ENCODE measurements around the gene PER1. TPM values are rescaled to one million over a fixed set of nuclear protein-coding genes. Genes with fewer than 3 reads are reported as not detected.

Gene PER1
- total and polyA plus RNA-seq, 2 of the 13 experiments (the other 11 are each of a cell fraction or from before 2014, with no cell fraction given), result 2.6 to 3.6 TPM

- TF ChIP-seq SKIL (CRISPR knock-in tag; IDR thresholded peaks at IDR 0.05; ENCODE audit: borderline replicate concordance) (no peak), ZBTB20 (CRISPR knock-in tag; IDR thresholded peaks at IDR 0.05; ENCODE audit: borderline replicate concordance, low read depth) (no peak), ZNF337 (CRISPR knock-in tag; IDR thresholded peaks at IDR 0.05; ENCODE audit: borderline replicate concordance, low read depth) (no peak), TEAD3 (CRISPR knock-in tag; optimal IDR thresholded peaks at IDR 0.05; ENCODE audit: borderline replicate concordance) (no peak), MTF2 (CRISPR knock-in tag; IDR thresholded peaks at IDR 0.05; ENCODE audit: borderline replicate concordance) (no peak), KAT7 (CRISPR knock-in tag; IDR thresholded peaks at IDR 0.05; ENCODE audit: borderline replicate concordance) (no peak), ZNF207 (IDR thresholded peaks at IDR 0.05; ENCODE audit: borderline replicate concordance) (no peak), NFE2 (CRISPR knock-in tag; IDR thresholded peaks at IDR 0.05) (no peak), ZBTB37 (CRISPR knock-in tag; IDR thresholded peaks at IDR 0.05) (no peak), POLR2G (IDR thresholded peaks at IDR 0.05; ENCODE audit: low read depth, low read length) (peak; percentile 53; the same call in 1 of the 2 replicates), ZNF614 (CRISPR knock-in tag; IDR thresholded peaks at IDR 0.05; ENCODE audit: borderline replicate concordance) (no peak), GABPA (IDR thresholded peaks at IDR 0.05; ENCODE audit: low read depth, low read length) (no peak), GABPA (CRISPR knock-in tag; IDR thresholded peaks at IDR 0.05; ENCODE audit: low read depth) (no peak), ATF7 (IDR thresholded peaks at IDR 0.05) (no peak), ATF7 (CRISPR knock-in tag; IDR thresholded peaks at IDR 0.05) (0 out of 2 replicates have a peak, but pooled peaks have one; percentile 42), HOXA9 (CRISPR knock-in tag; IDR thresholded peaks at IDR 0.05; ENCODE audit: borderline replicate concordance) (no peak), CREBL2 (CRISPR knock-in tag; IDR thresholded peaks at IDR 0.05; ENCODE audit: borderline replicate concordance) (no peak), ZFP1 (CRISPR knock-in tag; IDR thresholded peaks at IDR 0.05) (no peak), ZNF775 (CRISPR knock-in tag; IDR thresholded peaks at IDR 0.05; ENCODE audit: borderline replicate concordance) (no peak), ZNF562 (CRISPR knock-in tag; IDR thresholded peaks at IDR 0.05; ENCODE audit: borderline replicate concordance) (no peak), KDM5B (CRISPR knock-in tag; IDR thresholded peaks at IDR 0.05; ENCODE audit: borderline replicate concordance) (peak; percentile 65; the same call in 1 of the 2 replicates), KMT2B (CRISPR knock-in tag; IDR thresholded peaks at IDR 0.05) (no peak)
- TF ChIP-seq, protein P1, sequence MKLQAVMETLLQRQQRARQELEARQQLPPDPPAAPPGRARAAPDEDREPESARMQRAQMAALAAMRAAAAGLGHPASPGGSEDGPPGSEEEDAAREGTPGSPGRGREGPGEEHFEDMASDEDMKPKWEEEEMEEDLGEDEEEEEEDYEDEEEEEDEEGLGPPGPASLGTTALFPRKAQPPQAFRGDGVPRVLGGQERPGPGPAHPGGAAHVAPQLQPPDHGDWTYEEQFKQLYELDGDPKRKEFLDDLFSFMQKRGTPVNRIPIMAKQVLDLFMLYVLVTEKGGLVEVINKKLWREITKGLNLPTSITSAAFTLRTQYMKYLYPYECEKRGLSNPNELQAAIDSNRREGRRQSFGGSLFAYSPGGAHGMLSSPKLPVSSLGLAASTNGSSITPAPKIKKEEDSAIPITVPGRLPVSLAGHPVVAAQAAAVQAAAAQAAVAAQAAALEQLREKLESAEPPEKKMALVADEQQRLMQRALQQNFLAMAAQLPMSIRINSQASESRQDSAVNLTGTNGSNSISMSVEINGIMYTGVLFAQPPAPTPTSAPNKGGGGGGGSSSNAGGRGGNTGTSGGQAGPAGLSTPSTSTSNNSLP (IDR thresholded peaks at IDR 0.05; ENCODE audit: low read depth, low read length), result no peak
These were observed at the start of gene PER1 (continued) for GRCh38 chr17:8152112-8152775.

Measured in HepG2 (cell line).